ENCODE data around the gene GNA12.
A peak's percentile ranks its signal among the peaks of the same experiment; 100 is the strongest.

Gene GNA12

GRCh38 chr7:2814186-2814945, 29.7 kb downstream of the GNA12 start:
- peak overlapping the region; percentile 78 to 88 (median 87) for H3K27ac Mint-ChIP-seq
- H3K36me3 Mint-ChIP-seq (ENCODE audit: low read depth), result peaks cover 19% of the 10 kb centered on the region
- H3K4me3 Mint-ChIP-seq, result no peak overlapping the region
- peaks cover 62% of the 10 kb centered on the region for H3K4me1 Mint-ChIP-seq
- no peak for TF ChIP-seq CTCF (IDR thresholded peaks at IDR 0.05; ENCODE audit: unreplicated experiment in 3 of 3)
- no peaks in the 10 kb centered on the region for H3K27me3 Mint-ChIP-seq (ENCODE audit: low read depth)
- no peaks in the 10 kb centered on the region for H3K9me3 Mint-ChIP-seq

GRCh38 chr7:2813350-2814185, 30.5 kb downstream of the GNA12 start:
- no peak for TF ChIP-seq CTCF (IDR thresholded peaks at IDR 0.05; ENCODE audit: unreplicated experiment in 3 of 3)
- H3K4me1 Mint-ChIP-seq, result peaks cover 70% of the 10 kb centered on the region
- peak overlapping the region; percentile 78 to 88 (median 87) for H3K27ac Mint-ChIP-seq
- peak overlapping the region in 1 of 3 experiments; percentile 17 for H3K4me3 Mint-ChIP-seq
- no peaks in the 10 kb centered on the region for H3K27me3 Mint-ChIP-seq (ENCODE audit: low read depth)
- peaks cover 19% of the 10 kb centered on the region for H3K36me3 Mint-ChIP-seq (ENCODE audit: low read depth)
- H3K9me3 Mint-ChIP-seq, result no peaks in the 10 kb centered on the region

GRCh38 chr7:2812831-2813230, 31.3 kb downstream of the GNA12 start:
- Mint-ChIP-seq H3K4me1 (peaks cover 72% of the 10 kb centered on the region), H3K4me3 (no peak overlapping the region), H3K27me3 (ENCODE audit: low read depth) (no peaks in the 10 kb centered on the region), H3K9me3 (no peaks in the 10 kb centered on the region), H3K27ac (peak overlapping the region; percentile 90 to 93 (median 91)), H3K36me3 (ENCODE audit: low read depth) (peaks cover 19% of the 10 kb centered on the region)
- TF ChIP-seq CTCF (IDR thresholded peaks at IDR 0.05; ENCODE audit: unreplicated experiment in 3 of 3), result no peak

- peak overlapping the region; percentile 90 to 93 (median 91) for H3K27ac Mint-ChIP-seq
- H3K9me3 Mint-ChIP-seq, result no peaks in the 10 kb centered on the region
- peaks cover 19% of the 10 kb centered on the region for H3K36me3 Mint-ChIP-seq (ENCODE audit: low read depth)
- H3K4me1 Mint-ChIP-seq, result peaks cover 73% of the 10 kb centered on the region
- no peak for TF ChIP-seq CTCF (IDR thresholded peaks at IDR 0.05; ENCODE audit: unreplicated experiment in 3 of 3)
- no peaks in the 10 kb centered on the region for H3K27me3 Mint-ChIP-seq (ENCODE audit: low read depth)
- no peak overlapping the region for H3K4me3 Mint-ChIP-seq
Observed at GRCh38 chr7:2812114-2812487, 32.0 kb downstream of the GNA12 start.

- Mint-ChIP-seq H3K27me3 (ENCODE audit: low read depth) (no peaks in the 10 kb centered on the region), H3K4me3 (no peak overlapping the region), H3K27ac (peak overlapping the region; percentile 90 to 93 (median 91)), H3K4me1 (peaks cover 78% of the 10 kb centered on the region), H3K36me3 (ENCODE audit: low read depth) (peaks cover 19% of the 10 kb centered on the region), H3K9me3 (no peaks in the 10 kb centered on the region)
- TF ChIP-seq CTCF (IDR thresholded peaks at IDR 0.05; ENCODE audit: unreplicated experiment in 3 of 3), result no peak
Observed at GRCh38 chr7:2811476-2812113, 32.5 kb downstream of the GNA12 start.

All from nephron (organoid).